A549 (cell line): ENCODE results near the gene NID1. TPM values are rescaled to one million over a fixed set of nuclear protein-coding genes. Genes with fewer than 3 reads are reported as not detected.

Experiments used
- ATAC-seq, 2 experiments: fragments of 200-7000 bp in 1 of 2; fragments of >200 bp in 1 of 2; cut with Nextera tagmentation in 1 of 2; cut with Tn5 transposase in 1 of 2; 3 replicates each; pipeline versions ENCODE4 v1.8.0 to v1.9.1; 2018 to 2020; ENCODE audit warnings: mild to moderate bottlenecking in 1 of 2, moderate library complexity in 1 of 2
- CTCF ChIA-PET: fragments of 300-600 bp; sonication (Branson Sonifier 250); formaldehyde crosslinking; extraction: SDS; loops from one replicate; lab custom pipeline; 2021; ENCODE audit warnings: antibody characterized with exemption, inconsistent platforms; lab: Yijun Ruan, JAX
- POLR2A ChIA-PET: fragments of 350-600 bp; formaldehyde crosslinking; extraction: SDS; loops from one replicate; lab custom pipeline; 2021; ENCODE audit warnings: antibody characterized with exemption, inconsistent platforms; lab: Yijun Ruan, JAX
- DNase-seq, 2 experiments: peaks; one replicate each; pipeline versions ENCODE4 v3.0.0 to v3.0.0-alpha.2; 2011 to 2016; ENCODE audit warnings: low read depth in 1 of 2, low spot score in 1 of 2
- FAIRE-seq: peaks from 2 replicates; lab custom pipeline; 2011; peaks lifted over from hg19 to GRCh38; lab: Jason Lieb, UNC
- H3K27ac ChIP-seq, 2 experiments: fragments of >200 bp; sonication (Bioruptor Twin); formaldehyde crosslinking; 3 replicates each; pipeline ENCODE4 v1.5.1; 2016 to 2017
- H3K4me1 ChIP-seq: fragments of >200 bp; sonication (Bioruptor Twin); formaldehyde crosslinking; 3 replicates; pipeline ENCODE4 v1.6.1; 2016
- H3K4me2 ChIP-seq: fragments of >200 bp; sonication (Bioruptor Twin); formaldehyde crosslinking; 3 replicates; pipeline ENCODE4 v1.6.1; 2016
- H3K4me3 ChIP-seq: fragments of >200 bp; sonication (Bioruptor Twin); formaldehyde crosslinking; 3 replicates; pipeline ENCODE4 v1.5.1; 2016
- H3K9me3 ChIP-seq: fragments of >200 bp; sonication (Bioruptor Twin); formaldehyde crosslinking; 3 replicates; pipeline ENCODE4 v1.6.1; 2016
- CBX2 ChIP-seq: fragments of 200-600 bp; sonication (generic); IDR thresholded peaks from 2 replicates; pipeline ENCODE4 v1.6.1; 2016; ENCODE audit warnings: low read depth, mild to moderate bottlenecking, borderline replicate concordance
- E2F6 ChIP-seq: IDR thresholded peaks from 2 replicates; pipeline ENCODE4 v1.6.1; 2012; ENCODE audit warnings: low read depth, borderline replicate concordance
- ESRRA ChIP-seq: fragments of 150-350 bp; IDR thresholded peaks from 2 replicates; pipeline ENCODE4 v1.6.1; 2014; ENCODE audit warnings: mild to moderate bottlenecking, low read length, borderline replicate concordance
- HDAC2 ChIP-seq: fragments of 200-600 bp; sonication (generic); IDR thresholded peaks from 2 replicates; pipeline ENCODE4 v1.6.1; 2016
- HES2 ChIP-seq: fragments of >200 bp; sonication (Bioruptor Twin); formaldehyde crosslinking; IDR thresholded peaks from 2 replicates; pipeline ENCODE4 v1.6.1; 2016
- HOXA7 ChIP-seq: fragments of 250-450 bp; sonication (Bioruptor Pico); IDR thresholded peaks from 2 replicates; pipeline ENCODE4 v1.5.0; 2020; ENCODE audit warnings: mild to moderate bottlenecking, moderate library complexity
- JUNB ChIP-seq: fragments of >200 bp; sonication (Bioruptor Twin); formaldehyde crosslinking; IDR thresholded peaks from 2 replicates; pipeline ENCODE4 v1.6.1; 2016
- MYC ChIP-seq: IDR thresholded peaks from 2 replicates; pipeline ENCODE4 v1.6.1; 2012; ENCODE audit warnings: mild to moderate bottlenecking, inconsistent platforms, low read length, improper control_type of control experiment, borderline replicate concordance
- NPAS2 ChIP-seq: fragments of 250-450 bp; sonication (Bioruptor Pico); IDR thresholded peaks from 2 replicates; pipeline ENCODE4 v1.8.0; 2022; ENCODE audit warnings: mild to moderate bottlenecking, moderate library complexity, borderline replicate concordance
- NR3C1 ChIP-seq: fragments of >200 bp; sonication (Bioruptor Twin); formaldehyde crosslinking; IDR thresholded peaks from 3 replicates; pipeline ENCODE4 v1.6.1; 2017
- PBX3 ChIP-seq: IDR thresholded peaks from 2 replicates; pipeline ENCODE4 v1.6.1; 2012
- RAD21 ChIP-seq, 2 experiments: fragments of >200 bp in 1 of 2; sonication (Bioruptor Twin) in 1 of 2; formaldehyde crosslinking in 1 of 2; IDR thresholded peaks in 1 of 2; conservative IDR thresholded peaks in 1 of 2; 2 replicates in 1 of 2; 3 replicates in 1 of 2; pipeline ENCODE4 v1.6.1; 2012 to 2018; ENCODE audit warnings: inconsistent platforms in 1 of 2
- RCOR1 ChIP-seq: fragments of 150-350 bp; IDR thresholded peaks from 2 replicates; pipeline ENCODE4 v1.6.1; 2014; ENCODE audit warnings: antibody characterized with exemption, low read length, low read depth
- RFX5 ChIP-seq: fragments of 450-650 bp; IDR thresholded peaks from 2 replicates; pipeline ENCODE4 v1.7.1; 2014; ENCODE audit warnings: antibody characterized with exemption, mild to moderate bottlenecking, moderate library complexity
- RNF2 ChIP-seq: fragments of 200-600 bp; sonication (generic); IDR thresholded peaks from 2 replicates; pipeline ENCODE4 v1.6.1; 2016; ENCODE audit warnings: low read depth, mild to moderate bottlenecking, antibody characterized with exemption, moderate library complexity, borderline replicate concordance
- SMC3 ChIP-seq: fragments of >200 bp; sonication (Bioruptor Twin); formaldehyde crosslinking; IDR thresholded peaks from 3 replicates; pipeline ENCODE4 v1.6.1; 2018; ENCODE audit warnings: inconsistent platforms
- TP53 ChIP-seq: fragments of 250-450 bp; sonication (Bioruptor Pico); IDR thresholded peaks from 2 replicates; pipeline ENCODE4 v1.5.0; 2021; ENCODE audit warnings: mild to moderate bottlenecking, moderate library complexity
- ZC3H11A ChIP-seq: fragments of 450-650 bp; IDR thresholded peaks from 2 replicates; pipeline ENCODE4 v1.6.1; 2014; ENCODE audit warnings: antibody characterized with exemption, mild to moderate bottlenecking
- ZNF302 ChIP-seq: fragments of 250-450 bp; sonication (Bioruptor Pico); IDR thresholded peaks from 2 replicates; pipeline ENCODE4 v1.9.0; 2021; ENCODE audit warnings: inconsistent platforms, mild to moderate bottlenecking, moderate library complexity
- WGBS: methylation state at CpG from one replicate; pipeline ENCODE4 v1.1.6; 2017; ENCODE audit errors: missing lambda C conversion rate; 5-methylcytosine and 5-hydroxymethylcytosine counted together
- polyA plus RNA-seq, 4 experiments: library from polyadenylated mRNA; depleted of rRNA in 3 of 4; stranded (reverse); fragments of >200 nt; fragmentation: RNase III in 1 of 4; extraction: RNeasy Plus Mini Kit Qiagen cat#74134 plus additional on column Dnase treatment in 1 of 4; gene quantifications; 2 replicates in 3 of 4; 3 replicates in 1 of 4; pipeline ENCODE4 v1.2.3, GENCODE V29; 2011 to 2017

The NID1 gene
- polyA plus RNA-seq, 2 of the 4 experiments (the other 2 are of a cell fraction), result 6.8 to 10.5 TPM

GRCh38 chr1:235942625-235942934 lies 122.3 kb downstream of the NID1 start:
- Histone ChIP-seq H3K27ac (no peak overlapping the region), H3K4me1 (no peaks in the 10 kb centered on the region)
- DNase-seq, result no peak
- ATAC-seq, result no peak
- CTCF ChIA-PET, result interaction anchor here (1.0 to 3.0 kb wide), 3 partner anchors 29 to 76 kb away, joined by 3 to 25 read pairs (median 10); partner anchors contain the start of gene LYST
- TF ChIP-seq NPAS2 (CRISPR knock-in tag) (no peak), HDAC2 (no peak), HES2 (no peak), E2F6 (no peak), NR3C1 (no peak), MYC (no peak), RFX5 (no peak), ZC3H11A (no peak), TP53 (CRISPR knock-in tag) (no peak), RCOR1 (no peak), HOXA7 (no peak)
- TF ChIP-seq, all 56 proteins: peak for 0
- Histone ChIP-seq H3K4me3 (no peak overlapping the region), H3K4me2 (no peak overlapping the region), H3K9me3 (no peaks in the 10 kb centered on the region)
- no peak for FAIRE-seq
- POLR2A ChIA-PET, result no interaction called here
- WGBS, result 75% methylated on average over 6 of the region's 6 CpGs

- POLR2A ChIA-PET, result no interaction called here
- 91% methylated on average over 12 of the region's 12 CpGs for WGBS
- DNase-seq (no peak), ATAC-seq (no peak), FAIRE-seq (no peak)
- Histone ChIP-seq H3K27ac (no peak overlapping the region), H3K4me2 (no peak overlapping the region), H3K4me1 (no peaks in the 10 kb centered on the region), H3K9me3 (no peaks in the 10 kb centered on the region), H3K4me3 (no peak overlapping the region)
- CTCF ChIA-PET, result interaction anchor here (1.0 to 3.0 kb wide), 5 partner anchors 10 to 76 kb away, joined by 3 to 25 read pairs (median 5); partner anchors contain the start of gene LYST
- no peak for TF ChIP-seq RAD21 (conservative IDR thresholded peaks at IDR 0.05 in 1 of 2, IDR thresholded peaks at IDR 0.05 in 1 of 2)
Measured at GRCh38 chr1:235941876-235942624, 122.8 kb downstream of the NID1 start.

- DNase-seq (no peak), FAIRE-seq (no peak), ATAC-seq (no peak)
- POLR2A ChIA-PET, result no interaction called here
- no peak overlapping the region for H3K4me2 ChIP-seq
- H3K9me3 ChIP-seq, result no peaks in the 10 kb centered on the region
- no peak overlapping the region for H3K27ac ChIP-seq
- no peaks in the 10 kb centered on the region for H3K4me1 ChIP-seq
- CTCF ChIA-PET, result interaction anchor here (0.7 to 3.0 kb wide), 7 partner anchors 9 to 426 kb away, joined by 3 to 25 read pairs (median 3); partner anchors contain the start of gene LYST
- WGBS, result 76% methylated on average over 6 of the region's 6 CpGs
- no peak overlapping the region for H3K4me3 ChIP-seq
- TF ChIP-seq JUNB (no peak), RNF2 (no peak), CBX2 (no peak), ZNF302 (CRISPR knock-in tag) (no peak), ESRRA (no peak), HES2 (no peak), PBX3 (no peak), SMC3 (no peak)
Measured at GRCh38 chr1:235940285-235940684, 124.6 kb downstream of the NID1 start.
